Vagina (tissue), 2 donors: ENCODE data around the gene PLEKHG4B.

Experiments used
- CTCF ChIP-seq, 3 experiments: fragments of 450-650 bp in 2 of 3; fragments of 200-600 bp in 1 of 3; sonication (generic) in 1 of 3; IDR thresholded peaks; one replicate each; pipeline ENCODE4 v1.5.1; 2017 to 2019; ENCODE audit warnings: antibody characterized with exemption in 3 of 3, mild to moderate bottlenecking in 2 of 3, moderate library complexity in 2 of 3
- POLR2A ChIP-seq, 2 donors: fragments of 450-650 bp; IDR thresholded peaks; one replicate each; pipeline ENCODE4 v1.6.1; 2017; ENCODE audit warnings: antibody characterized with exemption in 2 of 2, mild to moderate bottlenecking in 2 of 2, moderate library complexity in 2 of 2
- POLR2AphosphoS5 ChIP-seq, 2 donors: sonication (generic); formaldehyde crosslinking; IDR thresholded peaks; one replicate each; pipeline ENCODE4 v1.9.0; 2017; ENCODE audit warnings: antibody characterized with exemption in 2 of 2, mild to moderate bottlenecking in 2 of 2, low read depth in 1 of 2; ENCODE audit not compliant: insufficient read depth in 1 of 2

GRCh38 chr5:230711-231110, 138.7 kb downstream of the PLEKHG4B start:
- TF ChIP-seq CTCF (IDR thresholded peaks at IDR 0.05) (no peak), POLR2A (IDR thresholded peaks at IDR 0.05) (no peak), POLR2AphosphoS5 (IDR thresholded peaks at IDR 0.05; ENCODE audit: insufficient read depth in 1 of 2, low read depth in 1 of 2) (no peak)
